ENCODE data around the gene FLNB. TPM values are rescaled to one million over a fixed set of nuclear protein-coding genes. Genes with fewer than 3 reads are reported as not detected.

The FLNB gene
- total RNA-seq, 4 donors from 2014 or later, result 282 to 707 (median 563) TPM

- in situ Hi-C loops (cut with MboI; ENCODE audit: low pct_ligation_motif_present in 1 of 4, low pct_unique_long_range_greater_than_20kb in 1 of 4, low sequenced_read_pairs in 3 of 4) (loop anchor here in 1 of 4 donors (25.0 kb wide), 1 partner anchor 222 kb away; no protein-coding TSS in a partner anchor), intact Hi-C loops (cut with DNase I; ENCODE audit: low total_unique reads) (no loop called here)
- no peak for DNase-seq
- no peak overlapping the region for H3K27ac ChIP-seq
- peaks cover 0 to 7% (median 0%) of the 10 kb centered on the region in 4 donors for H3K4me1 ChIP-seq
- no peaks in the 10 kb centered on the region for H3K27me3 ChIP-seq
- TF ChIP-seq POLR2AphosphoS5 (IDR thresholded peaks at IDR 0.05) (no peak), CTCF (IDR thresholded peaks at IDR 0.05) (no peak), EP300 (IDR thresholded peaks at IDR 0.05; ENCODE audit: low read depth) (no peak), POLR2A (IDR thresholded peaks at IDR 0.05) (no peak)
- 100% methylated on average over 4 of the region's 4 CpGs; no CpG with 5 or more reads in 1 of the 2 donors for WGBS, 2 donors (ENCODE audit: low coverage in 1 of 2)
- H3K9me3 ChIP-seq, result no peaks in the 10 kb centered on the region
- no peak overlapping the region for H3K4me3 ChIP-seq
- H3K36me3 ChIP-seq, result no peaks in the 10 kb centered on the region
These were observed 182.1 kb downstream of the FLNB start for GRCh38 chr3:58190291-58190690.

GRCh38 chr3:58190882-58191281 lies 182.7 kb downstream of the FLNB start:
- in situ Hi-C loops (cut with MboI; ENCODE audit: low pct_ligation_motif_present in 1 of 4, low pct_unique_long_range_greater_than_20kb in 1 of 4, low sequenced_read_pairs in 3 of 4), result loop anchor here in 1 of 4 donors (25.0 kb wide), 1 partner anchor 221 kb away; no protein-coding TSS in a partner anchor
- no peaks in the 10 kb centered on the region for H3K9me3 ChIP-seq
- WGBS, 2 donors (ENCODE audit: low coverage in 1 of 2), result 60 to 93% methylated on average over 1 to 4 of the region's 4 CpGs

GRCh38 chr3:58191361-58191991 lies 183.3 kb downstream of the FLNB start:
- no peak overlapping the region for H3K27ac ChIP-seq
- no peaks in the 10 kb centered on the region for H3K9me3 ChIP-seq
- WGBS, 2 donors (ENCODE audit: low coverage in 1 of 2), result 71 to 76% methylated on average over 9 to 10 of the region's 10 CpGs
- no peak overlapping the region for H3K4me3 ChIP-seq
- intact Hi-C loops (cut with DNase I; ENCODE audit: low total_unique reads), result no loop called here
- DNase-seq, result no peak
- in situ Hi-C loops (cut with MboI; ENCODE audit: low pct_ligation_motif_present in 1 of 4, low pct_unique_long_range_greater_than_20kb in 1 of 4, low sequenced_read_pairs in 3 of 4), result loop anchor here in 1 of 4 donors (25.0 kb wide), 1 partner anchor 221 kb away; no protein-coding TSS in a partner anchor
- H3K4me1 ChIP-seq, result peaks cover 0 to 7% (median 0%) of the 10 kb centered on the region in 4 donors
- no peaks in the 10 kb centered on the region for H3K27me3 ChIP-seq
- H3K36me3 ChIP-seq, result no peaks in the 10 kb centered on the region
- TF ChIP-seq POLR2AphosphoS5 (IDR thresholded peaks at IDR 0.05) (no peak), CTCF (IDR thresholded peaks at IDR 0.05) (no peak), EP300 (IDR thresholded peaks at IDR 0.05; ENCODE audit: low read depth) (no peak), POLR2A (IDR thresholded peaks at IDR 0.05) (no peak)

More at GRCh38 chr3:58190882-58191281, 182.7 kb downstream of the FLNB start:
- Histone ChIP-seq H3K27me3 (no peaks in the 10 kb centered on the region), H3K36me3 (no peaks in the 10 kb centered on the region), H3K27ac (no peak overlapping the region), H3K4me1 (peaks cover 0 to 7% (median 0%) of the 10 kb centered on the region in 4 donors), H3K4me3 (no peak overlapping the region)
- intact Hi-C loops (cut with DNase I; ENCODE audit: low total_unique reads), result no loop called here
- DNase-seq, result no peak
- no peak for TF ChIP-seq POLR2A (IDR thresholded peaks at IDR 0.05)
- no peak for TF ChIP-seq EP300 (IDR thresholded peaks at IDR 0.05; ENCODE audit: low read depth)
- no peak for TF ChIP-seq POLR2AphosphoS5 (IDR thresholded peaks at IDR 0.05)
- TF ChIP-seq CTCF (IDR thresholded peaks at IDR 0.05), result no peak

GRCh38 chr3:58192069-58192468 lies 183.8 kb downstream of the FLNB start:
- DNase-seq, result no peak
- in situ Hi-C loops (cut with MboI; ENCODE audit: low pct_ligation_motif_present in 1 of 4, low pct_unique_long_range_greater_than_20kb in 1 of 4, low sequenced_read_pairs in 3 of 4) (loop anchor here in 1 of 4 donors (25.0 kb wide), 1 partner anchor 220 kb away; no protein-coding TSS in a partner anchor), intact Hi-C loops (cut with DNase I; ENCODE audit: low total_unique reads) (no loop called here)
- Histone ChIP-seq H3K27ac (no peak overlapping the region), H3K4me1 (peaks cover 0 to 7% (median 0%) of the 10 kb centered on the region in 4 donors), H3K9me3 (no peaks in the 10 kb centered on the region), H3K4me3 (no peak overlapping the region), H3K36me3 (no peaks in the 10 kb centered on the region), H3K27me3 (no peaks in the 10 kb centered on the region)
- no peak for TF ChIP-seq CTCF (IDR thresholded peaks at IDR 0.05)
- no peak for TF ChIP-seq POLR2AphosphoS5 (IDR thresholded peaks at IDR 0.05)
- no peak for TF ChIP-seq POLR2A (IDR thresholded peaks at IDR 0.05)
- TF ChIP-seq EP300 (IDR thresholded peaks at IDR 0.05; ENCODE audit: low read depth), result no peak
- 60 to 85% methylated on average over 1 to 5 of the region's 5 CpGs for WGBS, 2 donors (ENCODE audit: low coverage in 1 of 2)
